NOMO-1 treated with DMSO at 0.1 percent for 48 hours (cell line): ENCODE data around the gene NDE1.
"Not testable (repeated sequence)": the region's sequence is repeated elsewhere in the genome, so short reads cannot be mapped to it uniquely, and the experiment has no call there.

Source experiments
- DNase-seq: peaks from one replicate; lab custom pipeline; 2025; ENCODE audit not compliant: unreplicated experiment; lab: John Stamatoyannopoulos, UW

The NDE1 gene

DNA sequence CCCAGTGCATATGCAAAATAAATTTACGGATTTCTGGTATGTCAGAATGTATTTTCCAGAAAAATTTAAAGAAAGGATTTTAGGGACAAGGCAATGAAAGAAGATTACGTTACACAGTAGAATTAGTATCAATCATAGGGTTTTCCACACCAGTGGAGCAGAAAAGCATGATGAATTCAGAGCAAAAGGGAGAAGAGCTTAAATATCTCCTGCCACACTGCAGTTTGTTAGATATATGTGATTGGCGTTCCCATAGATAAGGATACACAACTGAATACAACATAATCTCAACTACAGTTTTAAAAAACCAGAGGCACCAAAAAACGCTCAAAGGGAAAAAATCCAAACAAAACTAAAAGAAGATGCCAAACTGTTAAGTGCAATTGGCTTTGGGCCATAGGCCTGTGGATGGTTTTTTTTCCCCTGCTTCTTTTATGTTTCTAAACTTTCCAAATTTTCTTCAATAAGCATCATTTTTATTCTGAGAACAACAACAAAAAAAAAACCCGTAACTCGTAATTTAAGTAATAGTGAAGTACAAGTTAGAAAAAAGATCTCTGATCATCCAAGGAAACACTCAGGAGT lies 29.3 kb upstream of the NDE1 start:
- DNase-seq: no peak

DNA sequence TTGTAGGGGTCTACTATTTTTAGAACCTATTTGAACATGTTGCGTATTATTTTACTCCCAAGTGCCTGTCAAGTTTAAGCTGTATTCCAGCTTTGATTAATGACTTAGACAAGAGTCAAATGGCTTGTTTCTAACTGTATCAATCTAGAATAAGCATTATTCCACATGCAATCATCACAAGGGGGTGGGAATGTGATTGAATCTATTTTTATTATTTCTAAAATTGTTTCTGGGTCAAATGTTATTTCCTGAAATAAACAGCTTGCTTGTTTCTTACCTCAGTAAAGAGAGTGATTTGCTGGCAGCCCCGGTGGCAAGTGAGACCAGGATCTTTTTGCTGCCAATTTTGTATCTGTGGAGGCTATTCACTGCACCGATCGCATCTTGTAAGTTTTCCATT lies 28.6 kb upstream of the NDE1 start:
- DNase-seq: no peak

DNA sequence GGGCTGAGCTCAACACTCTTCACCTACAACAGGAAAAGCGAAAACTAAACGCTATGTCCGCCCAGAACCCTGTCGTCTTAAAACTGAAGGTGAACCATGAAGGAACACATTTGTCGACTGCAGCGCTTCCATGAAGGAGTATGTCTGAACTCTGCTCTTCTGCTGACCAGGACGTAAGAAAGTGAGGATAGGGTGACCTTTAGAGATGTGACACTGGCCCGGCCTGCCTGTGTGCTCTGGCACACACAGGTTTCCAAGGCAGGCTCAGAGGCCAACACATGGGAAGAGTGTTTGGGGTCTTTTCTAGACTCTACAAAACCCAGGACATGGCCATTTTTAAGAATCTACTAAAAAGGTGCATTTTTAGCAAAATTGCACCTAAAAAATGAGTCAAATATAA lies 28.2 kb upstream of the NDE1 start:
- no peak for DNase-seq

DNA sequence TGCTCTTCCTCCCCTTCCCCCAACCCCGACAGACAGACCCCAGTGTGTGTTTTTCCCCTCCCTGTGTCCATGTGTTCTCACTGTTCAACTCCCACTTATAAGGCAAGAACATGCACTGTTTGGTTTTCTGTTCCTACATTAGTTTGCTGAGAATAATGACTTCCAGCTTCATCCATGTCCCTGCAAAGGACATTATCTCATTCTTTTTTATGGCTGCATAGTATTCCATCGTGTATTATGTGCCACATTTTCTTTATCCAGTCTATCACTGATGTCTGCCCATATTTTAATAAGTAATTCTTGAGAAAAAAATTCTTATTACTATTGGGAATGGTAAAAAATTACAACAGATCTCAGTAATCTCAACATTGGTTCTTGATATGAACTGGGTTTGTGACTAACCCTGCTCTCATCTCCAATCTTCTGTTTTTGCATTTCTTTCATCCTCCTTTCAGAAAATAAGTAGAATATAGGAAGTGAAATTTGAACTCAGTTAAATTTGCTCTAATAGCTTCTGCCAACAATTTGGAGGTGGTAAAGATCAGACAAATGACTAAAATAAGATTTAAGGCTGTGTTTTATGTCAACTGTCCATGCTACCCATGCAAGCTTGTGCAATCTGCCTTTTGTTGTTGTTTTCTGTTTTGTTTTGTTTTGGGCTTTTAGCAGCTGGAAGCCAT lies 18.2 kb upstream of the NDE1 start:
- DNase-seq: no peak

DNA sequence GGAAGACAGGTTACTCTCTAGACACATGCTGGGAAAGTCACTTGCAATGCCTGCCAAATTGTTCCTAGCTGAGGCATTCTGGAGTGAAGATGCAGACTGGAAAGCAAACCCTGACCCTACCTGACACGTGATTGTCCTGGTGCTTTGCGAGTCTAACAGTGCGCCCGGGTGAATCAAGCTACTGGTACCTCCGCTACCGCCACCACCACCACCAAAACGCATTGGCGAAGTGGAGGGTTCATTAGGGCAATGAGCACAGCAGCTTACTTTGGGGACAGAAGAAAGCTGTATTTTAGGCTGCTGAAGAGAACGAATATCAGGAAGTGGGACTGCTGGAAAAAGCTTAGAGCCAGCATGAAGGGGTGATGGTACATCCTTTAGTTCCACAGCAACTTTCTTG lies 14.1 kb upstream of the NDE1 start:
- no peak for DNase-seq

DNA sequence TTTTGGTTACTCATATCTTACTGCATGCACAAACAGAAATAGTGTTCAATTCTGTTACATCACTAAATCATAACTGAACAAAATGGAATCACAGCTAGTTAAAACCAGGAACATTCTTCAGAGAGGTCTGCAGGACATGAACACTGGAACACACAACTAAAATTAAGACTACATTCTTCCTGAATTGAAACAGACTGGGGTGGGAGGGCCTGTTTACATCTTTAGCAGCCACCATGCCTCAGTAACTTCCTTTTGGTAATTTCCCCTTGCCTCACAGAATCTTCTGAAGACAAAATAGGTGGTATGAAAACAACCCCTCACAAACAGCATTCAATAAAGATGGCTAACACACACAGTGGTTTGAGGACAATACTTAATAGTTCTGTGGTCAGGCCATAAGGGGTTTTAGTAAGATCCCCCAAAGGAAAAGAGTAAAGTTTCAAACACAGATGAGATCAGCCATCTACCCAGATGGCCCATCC lies 13.6 kb upstream of the NDE1 start:
- DNase-seq: no peak

DNA sequence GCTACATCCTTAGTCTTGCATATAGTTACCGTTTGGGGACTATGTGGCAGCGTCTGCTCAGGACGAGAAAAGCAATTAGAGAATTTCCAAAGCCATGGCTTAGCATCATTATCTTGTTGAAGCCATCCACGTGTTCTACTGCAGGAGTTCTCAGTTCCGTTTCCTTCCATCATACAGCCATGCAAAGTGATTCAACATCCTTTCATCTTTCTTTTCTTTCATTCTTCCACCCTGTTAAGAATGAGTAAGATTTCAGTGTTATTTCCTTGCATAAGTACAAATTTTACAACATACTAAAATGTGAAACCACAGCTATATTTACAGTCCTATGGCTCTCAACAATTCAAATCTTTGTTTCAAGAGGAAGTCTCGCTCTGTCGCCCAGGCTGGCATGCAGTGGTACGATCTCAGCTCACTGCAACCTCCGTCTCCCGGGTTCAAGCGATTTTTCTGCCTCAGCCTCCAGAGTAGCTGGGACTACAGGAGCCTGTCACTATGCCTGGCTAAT lies 10.9 kb upstream of the NDE1 start:
- DNase-seq: peak; percentile 39

DNA sequence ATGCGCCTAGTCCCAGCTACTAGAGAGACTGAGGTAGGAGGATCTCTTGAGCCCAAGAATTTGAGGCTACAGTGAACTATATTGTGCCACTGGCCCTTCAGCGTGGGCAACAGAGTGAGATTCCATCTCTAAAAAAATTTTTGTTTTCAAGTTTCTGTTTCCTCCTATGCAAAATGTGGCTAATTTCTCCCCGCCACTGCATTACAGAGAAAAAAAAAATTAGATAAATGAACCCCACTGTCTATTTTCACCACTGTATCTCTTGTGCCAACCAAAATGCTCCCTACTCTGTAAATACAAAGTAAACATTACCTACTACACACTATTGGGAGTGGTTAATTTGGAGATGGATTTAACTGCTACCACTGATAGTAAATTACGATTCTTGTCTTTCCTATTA lies 9.1 kb upstream of the NDE1 start:
- no peak for DNase-seq

DNA sequence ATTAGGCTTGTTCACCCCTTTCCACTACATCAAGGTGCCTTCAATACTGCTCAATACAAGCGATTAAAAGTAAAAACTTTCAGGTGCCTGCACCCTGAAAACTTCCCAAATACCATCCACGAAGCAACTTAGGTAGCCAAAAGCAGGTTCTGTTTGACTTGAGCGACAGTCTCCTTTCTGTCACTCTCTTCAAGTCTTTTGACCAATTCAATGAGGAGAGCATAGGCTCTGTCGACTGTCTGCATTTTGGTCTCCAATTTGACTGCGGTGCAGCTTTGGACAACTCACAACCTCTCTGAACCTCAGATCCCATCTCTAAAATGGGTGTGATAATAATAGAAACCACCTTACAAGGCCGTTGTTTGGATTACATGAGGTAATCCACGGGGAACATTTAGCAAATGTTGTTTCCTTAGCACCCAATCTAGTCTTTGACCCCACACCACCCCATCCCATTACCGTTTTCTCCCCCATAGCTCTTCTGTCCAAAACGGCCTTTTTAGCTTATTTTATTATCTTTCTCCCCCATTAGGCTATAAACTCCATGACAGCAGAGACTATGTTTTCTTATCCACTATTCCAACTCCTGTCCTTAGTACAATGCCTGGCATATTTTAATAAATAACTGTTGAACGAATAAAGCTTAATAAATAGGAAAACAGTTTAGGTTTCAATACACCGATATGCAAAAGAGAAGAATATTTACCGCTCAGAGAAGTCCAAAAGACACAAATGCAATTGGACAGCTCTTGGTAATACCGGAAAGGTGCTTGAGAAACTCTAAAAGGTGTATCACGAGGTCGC lies 8.1 kb upstream of the NDE1 start:
- DNase-seq: no peak

DNA sequence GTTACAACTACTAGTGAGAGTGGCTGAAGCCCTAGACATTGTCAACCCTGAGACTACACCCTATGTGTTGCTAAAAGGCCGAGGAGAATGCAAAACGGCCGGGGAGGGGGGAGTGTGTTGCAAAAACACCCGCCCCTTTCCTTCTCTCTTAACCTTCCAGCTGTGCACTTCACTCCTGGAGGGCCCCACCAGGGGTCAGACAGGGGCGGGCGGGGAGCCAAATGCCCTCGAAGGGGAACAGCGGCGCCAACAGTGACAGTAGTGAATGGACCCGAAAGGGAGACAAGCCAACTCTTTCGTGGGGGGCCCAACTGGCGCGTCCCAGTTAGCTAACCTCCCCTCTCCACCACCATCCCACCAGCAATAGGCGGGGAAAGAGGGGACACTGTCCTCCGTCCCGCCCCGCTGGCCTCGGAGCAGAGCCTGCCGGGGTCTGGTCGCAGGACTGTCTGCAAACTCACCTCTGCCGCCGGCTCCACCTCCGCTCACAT lies 7.4 kb upstream of the NDE1 start:
- DNase-seq: peak; percentile 91

DNA sequence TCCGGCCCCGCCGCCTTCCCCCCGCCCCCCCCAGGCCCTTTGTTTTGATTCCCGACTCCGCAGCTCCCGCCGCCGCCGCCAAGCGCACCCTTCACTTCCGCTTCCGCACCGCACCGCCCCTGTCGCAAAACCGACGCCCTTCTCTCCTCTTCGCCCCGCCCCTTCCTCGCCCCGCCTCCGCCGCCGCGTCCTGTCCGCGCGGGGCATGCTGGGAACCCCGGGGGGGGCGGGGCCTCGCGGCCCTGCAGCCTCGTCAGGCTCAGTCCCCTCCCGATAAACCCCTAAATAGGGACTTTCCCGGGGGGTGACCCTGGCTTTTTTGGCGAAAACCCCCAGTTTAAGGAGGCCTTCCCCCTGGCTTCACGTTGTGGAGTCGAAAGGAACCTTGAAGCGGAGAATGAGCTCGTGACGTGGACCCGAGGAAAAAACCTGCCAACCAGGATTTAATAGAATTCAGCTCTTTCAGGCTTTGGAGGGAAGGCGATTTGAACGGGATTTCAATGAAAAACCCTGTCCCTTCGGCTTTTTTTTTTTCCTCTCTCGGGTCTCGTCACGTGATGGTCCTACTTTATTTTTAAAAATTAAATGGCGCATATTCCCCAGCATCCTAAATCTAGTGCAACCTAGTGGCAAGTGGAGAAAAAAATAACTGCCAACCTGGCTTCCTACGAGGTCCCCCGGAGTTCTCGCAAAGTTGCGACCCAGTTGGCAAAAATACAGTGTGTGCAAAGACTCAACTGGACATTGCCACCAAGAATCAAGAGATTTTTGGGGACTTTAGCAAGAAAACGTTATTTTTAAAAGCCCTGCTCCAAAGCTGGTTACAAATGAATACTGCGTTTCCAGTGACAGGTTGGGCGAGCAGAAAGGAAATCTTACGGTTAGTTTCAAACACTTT lies 6.7 kb upstream of the NDE1 start, which contains the start of gene MARF1:
TSS of gene MARF1 (minus strand) at position 107 of the 898 bp plus-strand sequence. CDS start 3,921 bp downstream, outside the sequence.
- peak; percentile 91 for DNase-seq

DNA sequence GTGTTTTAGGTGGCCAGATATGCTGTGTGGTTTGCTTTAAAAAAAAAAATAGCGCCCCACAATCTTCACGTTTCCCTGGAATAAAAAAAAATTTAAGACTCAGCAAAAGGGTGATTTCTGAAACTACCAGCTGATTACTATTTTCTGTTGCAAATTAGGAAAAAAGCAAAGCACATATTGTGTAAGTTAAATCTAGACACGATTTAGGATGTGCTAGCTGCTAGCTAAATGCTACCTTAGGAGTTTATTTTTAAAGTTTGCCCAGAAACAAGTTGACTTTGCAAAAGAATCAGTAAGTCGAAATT lies 6.1 kb upstream of the NDE1 start:
- no peak for DNase-seq

DNA sequence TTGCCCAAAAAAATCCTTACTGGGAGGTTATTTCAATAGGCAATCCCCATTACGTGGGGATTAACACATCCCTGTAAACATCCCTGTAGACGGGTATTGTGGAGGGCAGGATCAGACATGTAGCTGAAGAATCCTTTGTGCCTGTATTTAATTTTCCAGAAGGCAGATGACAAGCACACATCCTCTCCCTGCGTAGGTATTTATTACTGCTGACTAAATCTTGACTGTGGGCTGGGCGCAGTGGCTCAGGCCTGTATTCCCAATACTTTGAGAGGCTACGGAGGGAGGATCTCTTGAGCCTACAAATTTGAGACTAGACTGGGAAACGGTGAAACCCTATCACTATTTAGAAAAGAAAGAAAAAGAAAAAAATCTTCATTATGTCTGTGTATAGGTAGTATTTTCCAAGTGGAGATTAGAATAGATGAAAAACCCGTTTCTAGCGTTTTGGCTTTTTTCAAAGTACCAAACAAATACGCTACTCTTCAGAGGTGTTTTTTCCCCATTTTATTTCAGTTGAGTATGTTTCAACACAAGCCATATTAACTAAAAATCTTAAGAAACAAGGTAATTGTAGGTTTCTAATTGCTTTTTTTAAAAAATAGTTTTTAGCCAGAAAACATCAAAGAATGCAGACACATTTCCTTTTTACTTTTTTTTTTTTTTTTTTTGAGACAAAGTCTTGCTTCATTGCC lies 5.6 kb upstream of the NDE1 start:
- no peak for DNase-seq

DNA sequence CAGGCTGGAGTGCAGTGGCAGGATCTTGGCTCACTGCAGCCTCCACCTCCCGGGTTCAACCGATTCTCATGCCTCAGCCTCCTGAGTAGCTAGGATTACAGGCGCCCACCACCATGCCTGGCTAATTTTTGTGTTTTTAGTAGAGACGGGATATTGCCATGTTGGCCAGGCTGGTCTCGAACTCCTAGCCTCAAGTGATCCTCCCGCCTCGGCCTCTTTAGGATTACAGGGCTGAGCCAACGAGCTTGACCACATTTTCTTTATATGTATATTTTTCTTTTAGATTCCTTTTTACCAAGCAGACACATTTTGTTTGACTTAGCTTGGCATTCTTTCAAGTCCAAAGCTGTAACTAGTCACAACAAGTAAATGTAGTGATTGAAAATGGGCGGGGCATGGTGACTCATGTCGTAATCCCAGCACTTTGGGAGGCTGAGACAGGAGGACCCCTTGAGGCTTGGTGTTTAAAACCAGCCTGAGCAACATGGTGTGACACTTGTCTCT lies 5.0 kb upstream of the NDE1 start:
- DNase-seq: not testable (repeated sequence)

DNA sequence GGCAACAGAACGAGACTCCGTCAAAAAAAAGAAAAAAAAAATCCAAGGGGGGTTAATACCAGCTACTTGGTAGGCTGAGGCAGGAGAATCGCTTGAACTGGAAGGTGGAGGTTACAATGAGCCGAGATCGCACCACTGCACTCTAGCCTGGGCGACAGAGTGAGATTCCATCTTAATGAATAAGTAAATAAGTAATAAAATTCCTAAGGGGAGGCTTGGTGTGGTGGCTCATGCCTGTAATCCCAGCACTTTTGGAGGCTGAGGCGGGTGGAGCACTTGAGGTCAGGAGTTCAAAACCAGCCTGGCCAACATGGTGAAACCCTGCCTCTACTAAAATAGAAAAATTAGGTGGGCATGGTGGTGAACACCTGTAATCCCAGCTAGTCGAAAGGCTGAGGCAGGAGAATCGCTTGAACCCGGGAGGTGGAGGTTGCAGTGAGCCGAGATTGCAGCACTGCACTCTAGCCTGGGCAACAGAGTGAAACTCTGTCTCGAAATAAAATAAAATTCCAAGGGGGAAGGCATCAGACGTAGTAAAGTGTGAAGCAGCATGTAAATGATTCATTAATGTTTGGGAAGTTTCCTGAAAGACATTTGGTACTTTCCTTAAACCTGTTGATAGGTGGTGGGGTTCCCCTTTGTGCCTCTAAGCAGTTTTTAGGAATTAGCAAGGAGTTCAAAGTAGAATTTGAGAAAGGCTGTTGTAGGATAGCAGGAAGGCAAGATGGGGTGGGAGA lies 3.3 kb upstream of the NDE1 start:
- DNase-seq: not testable (repeated sequence)

DNA sequence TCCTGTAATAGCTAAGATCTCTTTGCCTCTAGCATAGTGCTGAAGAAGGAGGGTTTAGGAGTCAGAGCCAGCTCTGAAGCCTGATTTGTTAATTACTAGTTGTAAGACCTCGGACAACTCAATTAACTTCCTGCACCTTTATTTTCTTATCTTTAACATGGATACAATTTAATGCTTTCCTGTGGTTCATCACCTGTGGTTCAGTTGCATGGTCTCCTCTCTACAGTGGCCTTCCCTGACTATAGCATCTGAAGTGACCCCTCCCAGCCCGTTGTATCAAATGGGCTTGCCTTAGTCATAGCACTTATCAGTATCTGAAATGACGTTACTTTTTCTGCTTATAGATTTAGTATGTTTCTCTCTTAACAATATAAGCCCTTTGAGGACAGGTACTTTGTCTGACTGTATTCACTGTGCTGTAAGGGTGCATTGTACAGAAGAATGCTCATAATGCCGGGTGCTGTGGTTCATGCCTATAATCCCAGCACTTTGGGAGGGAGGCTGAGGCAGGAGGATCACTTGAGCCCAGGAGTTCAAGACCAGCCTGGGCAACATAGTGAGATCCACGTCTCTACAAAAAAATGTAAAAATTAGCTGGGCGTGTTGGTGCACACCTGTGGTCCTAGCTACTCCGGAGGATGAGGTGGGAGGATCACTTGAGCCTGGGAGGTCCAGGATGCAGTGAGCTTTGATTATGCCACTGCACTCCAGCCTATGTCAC lies 2.6 kb upstream of the NDE1 start:
- no peak for DNase-seq

DNA sequence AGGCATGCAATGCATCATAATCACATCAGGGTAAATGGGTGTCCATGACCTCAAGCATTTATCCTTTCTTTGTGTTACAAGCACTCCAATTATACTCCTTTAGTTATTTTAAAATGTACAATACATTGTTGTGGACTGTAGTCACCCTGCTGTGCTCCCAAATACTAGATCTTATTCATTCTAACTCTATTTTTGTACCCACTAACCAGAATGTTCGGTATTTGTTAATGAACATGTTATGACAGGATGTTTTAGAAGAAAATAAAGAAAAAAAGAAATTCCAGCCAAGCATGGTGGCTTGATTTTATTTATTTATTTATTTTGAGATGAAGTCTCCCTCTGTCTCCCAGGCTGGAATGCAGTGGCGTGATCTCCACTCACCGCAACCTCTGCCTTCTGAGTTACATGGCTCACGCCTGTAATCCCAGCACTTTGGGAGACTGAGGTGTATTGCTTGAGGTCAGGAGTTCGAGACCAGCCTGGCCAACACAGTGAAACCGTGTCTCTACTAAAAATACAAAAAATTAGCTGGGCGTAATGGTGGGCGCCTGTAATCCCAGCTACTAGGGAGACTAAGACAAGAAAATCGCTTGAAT lies 1.8 kb upstream of the NDE1 start:
- DNase-seq: no peak

DNA sequence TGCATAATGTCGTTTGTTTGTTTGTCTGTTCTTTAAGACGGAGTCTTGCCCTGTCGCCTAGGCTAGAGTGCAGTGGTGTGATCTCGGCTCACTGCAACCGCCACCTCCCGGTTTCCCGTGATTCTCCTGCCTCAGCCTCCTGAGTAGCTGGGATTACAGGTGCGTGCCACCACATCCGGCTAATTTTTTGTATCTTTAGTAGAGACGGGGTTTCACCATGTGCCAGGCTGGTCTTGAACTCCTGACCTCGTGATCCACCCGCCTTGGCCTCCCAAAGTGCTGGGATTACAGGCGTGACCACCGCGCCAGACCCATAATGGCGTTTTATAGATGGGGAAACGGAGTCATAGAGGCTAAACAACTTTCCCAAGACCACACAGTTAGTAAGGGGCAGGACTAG lies 734 bp upstream of the NDE1 start:
- DNase-seq: not testable (repeated sequence)

DNA sequence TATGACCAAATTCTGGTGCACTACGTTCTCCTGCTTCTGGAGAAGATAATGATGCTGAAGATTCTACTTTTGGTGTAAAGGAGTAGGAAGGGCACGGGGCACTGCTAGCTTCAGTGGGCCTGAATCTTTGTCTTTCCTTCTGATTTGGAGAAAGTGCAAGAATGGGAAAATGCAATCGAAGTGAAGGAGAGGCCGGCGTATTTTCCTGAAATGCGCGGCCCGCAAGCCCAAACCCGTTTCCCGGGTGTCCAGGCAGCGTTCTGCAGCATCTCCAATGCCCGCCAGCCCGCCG lies 372 bp upstream of the NDE1 start:
- no peak for DNase-seq
